Stimulated activated CD8-positive, alpha-beta memory T cell treated with anti-CD3 and anti-CD28 coated beads, Interleukin-7, amount 100 ng/mL, for 1 hour (primary cell): Measurements from ENCODE around the gene ITPRIP.

ENCODE experiments used
- DNase-seq, 2 donors: peaks; one replicate each; pipeline ENCODE4 v3.0.0-alpha.2; 2020; ENCODE audit warnings: low read depth in 2 of 2

The ITPRIP gene

GRCh38 chr10:104307576-104308438 lies 30.5 kb downstream of the ITPRIP start:
- DNase-seq = no peak

GRCh38 chr10:104306897-104307296 lies 31.4 kb downstream of the ITPRIP start:
- DNase-seq = no peak

- DNase-seq = no peak
Measured at GRCh38 chr10:104304927-104305326, 33.3 kb downstream of the ITPRIP start.

- DNase-seq = no peak
Measured at GRCh38 chr10:104304356-104304745, 33.9 kb downstream of the ITPRIP start.

- no peak for DNase-seq
Measured at GRCh38 chr10:104303594-104304355, 34.5 kb downstream of the ITPRIP start.

GRCh38 chr10:104301907-104302690 lies 36.2 kb downstream of the ITPRIP start:
- no peak for DNase-seq

- no peak for DNase-seq
Measured at GRCh38 chr10:104300736-104301292, 37.5 kb downstream of the ITPRIP start.

- no peak for DNase-seq
Measured at GRCh38 chr10:104300002-104300735, 38.1 kb downstream of the ITPRIP start.

GRCh38 chr10:104299031-104299904 lies 39.0 kb downstream of the ITPRIP start:
- DNase-seq = no peak

- no peak for DNase-seq
Measured at GRCh38 chr10:104297697-104298660, 40.3 kb downstream of the ITPRIP start.

GRCh38 chr10:104296687-104297436 lies 41.4 kb downstream of the ITPRIP start:
- DNase-seq = no peak

GRCh38 chr10:104293781-104294321 lies 44.4 kb downstream of the ITPRIP start:
- no peak for DNase-seq

GRCh38 chr10:104293011-104293410 lies 45.3 kb downstream of the ITPRIP start:
- no peak for DNase-seq

- peak; percentile 80 to 83 for DNase-seq
Measured at GRCh38 chr10:104291439-104291951, 46.8 kb downstream of the ITPRIP start.

- DNase-seq = no peak
Measured at GRCh38 chr10:104288355-104288754, 49.9 kb downstream of the ITPRIP start.

GRCh38 chr10:104286939-104287338 lies 51.3 kb downstream of the ITPRIP start:
- DNase-seq = no peak

- DNase-seq = no peak
Measured at GRCh38 chr10:104284846-104285245, 53.4 kb downstream of the ITPRIP start.

GRCh38 chr10:104281694-104282093 lies 56.6 kb downstream of the ITPRIP start:
- no peak for DNase-seq
